Measurements from ENCODE around the gene CCDC171. TPM values are rescaled to one million over a fixed set of nuclear protein-coding genes. Genes with fewer than 3 reads are reported as not detected.

The CCDC171 gene
- total and polyA plus RNA-seq, 2 of the 13 experiments (the other 11 are each of a cell fraction or from before 2014, with no cell fraction given), result 0.95 to 2.5 TPM

DNA sequence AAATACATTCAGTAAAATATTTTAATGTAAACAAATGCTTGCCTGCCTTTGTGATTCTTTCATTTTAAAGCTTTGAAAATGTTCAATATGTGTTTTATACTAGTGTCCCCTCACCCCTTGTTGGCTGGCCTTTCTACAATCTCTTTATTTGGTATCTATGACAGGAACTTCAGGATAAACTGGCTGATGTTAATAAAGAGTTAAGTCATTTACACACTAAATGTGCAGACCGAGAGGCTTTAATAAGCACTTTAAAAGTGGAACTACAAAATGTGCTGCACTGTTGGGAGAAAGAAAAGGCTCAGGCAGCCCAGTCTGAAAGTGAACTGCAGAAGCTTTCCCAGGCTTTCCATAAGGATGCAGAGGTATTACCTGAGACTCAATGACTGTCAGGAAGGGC lies 171.8 kb downstream of the CCDC171 start (continued):
- TF ChIP-seq ZNF781 (CRISPR knock-in tag; IDR thresholded peaks at IDR 0.05; ENCODE audit: borderline replicate concordance, not compliant biosample characterization), result no peak
- TF ChIP-seq, protein P1, sequence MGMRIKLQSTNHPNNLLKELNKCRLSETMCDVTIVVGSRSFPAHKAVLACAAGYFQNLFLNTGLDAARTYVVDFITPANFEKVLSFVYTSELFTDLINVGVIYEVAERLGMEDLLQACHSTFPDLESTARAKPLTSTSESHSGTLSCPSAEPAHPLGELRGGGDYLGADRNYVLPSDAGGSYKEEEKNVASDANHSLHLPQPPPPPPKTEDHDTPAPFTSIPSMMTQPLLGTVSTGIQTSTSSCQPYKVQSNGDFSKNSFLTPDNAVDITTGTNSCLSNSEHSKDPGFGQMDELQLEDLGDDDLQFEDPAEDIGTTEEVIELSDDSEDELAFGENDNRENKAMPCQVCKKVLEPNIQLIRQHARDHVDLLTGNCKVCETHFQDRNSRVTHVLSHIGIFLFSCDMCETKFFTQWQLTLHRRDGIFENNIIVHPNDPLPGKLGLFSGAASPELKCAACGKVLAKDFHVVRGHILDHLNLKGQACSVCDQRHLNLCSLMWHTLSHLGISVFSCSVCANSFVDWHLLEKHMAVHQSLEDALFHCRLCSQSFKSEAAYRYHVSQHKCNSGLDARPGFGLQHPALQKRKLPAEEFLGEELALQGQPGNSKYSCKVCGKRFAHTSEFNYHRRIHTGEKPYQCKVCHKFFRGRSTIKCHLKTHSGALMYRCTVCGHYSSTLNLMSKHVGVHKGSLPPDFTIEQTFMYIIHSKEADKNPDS (CRISPR knock-in tag; IDR thresholded peaks at IDR 0.05), result no peak
- TF ChIP-seq RARA (CRISPR knock-in tag; IDR thresholded peaks at IDR 0.05), result no peak
- TF ChIP-seq ZNF737 (CRISPR knock-in tag; IDR thresholded peaks at IDR 0.05; ENCODE audit: borderline replicate concordance), result no peak

DNA sequence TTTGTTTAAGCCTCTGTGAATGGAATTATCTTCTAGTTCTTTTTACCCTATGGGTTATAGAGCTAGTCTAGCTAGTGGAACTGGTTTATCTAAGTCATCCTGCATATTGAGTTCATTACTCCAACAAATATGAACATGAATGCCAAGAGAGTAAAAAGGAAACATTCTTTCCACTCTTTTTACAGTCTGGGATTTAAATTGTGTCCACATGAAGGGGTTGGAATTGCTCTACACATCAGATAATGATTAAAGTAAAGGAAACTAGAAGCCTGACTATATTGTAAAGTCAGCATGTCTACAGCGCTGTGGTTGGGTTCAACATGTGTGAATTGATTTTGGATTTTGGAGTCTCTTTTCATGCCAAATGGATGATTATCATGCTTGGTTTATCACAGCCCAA lies 173.1 kb downstream of the CCDC171 start:
- TF ChIP-seq FOXO1 (CRISPR knock-in tag; IDR thresholded peaks at IDR 0.05), result no peak
- no peak for TF ChIP-seq HMG20A (CRISPR knock-in tag; IDR thresholded peaks at IDR 0.05; ENCODE audit: borderline replicate concordance)
- TF ChIP-seq, protein P2, sequence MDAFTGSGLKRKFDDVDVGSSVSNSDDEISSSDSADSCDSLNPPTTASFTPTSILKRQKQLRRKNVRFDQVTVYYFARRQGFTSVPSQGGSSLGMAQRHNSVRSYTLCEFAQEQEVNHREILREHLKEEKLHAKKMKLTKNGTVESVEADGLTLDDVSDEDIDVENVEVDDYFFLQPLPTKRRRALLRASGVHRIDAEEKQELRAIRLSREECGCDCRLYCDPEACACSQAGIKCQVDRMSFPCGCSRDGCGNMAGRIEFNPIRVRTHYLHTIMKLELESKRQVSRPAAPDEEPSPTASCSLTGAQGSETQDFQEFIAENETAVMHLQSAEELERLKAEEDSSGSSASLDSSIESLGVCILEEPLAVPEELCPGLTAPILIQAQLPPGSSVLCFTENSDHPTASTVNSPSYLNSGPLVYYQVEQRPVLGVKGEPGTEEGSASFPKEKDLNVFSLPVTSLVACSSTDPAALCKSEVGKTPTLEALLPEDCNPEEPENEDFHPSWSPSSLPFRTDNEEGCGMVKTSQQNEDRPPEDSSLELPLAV (CRISPR knock-in tag; conservative IDR thresholded peaks at IDR 0.05; ENCODE audit: low read depth), result no peak
- no peak for TF ChIP-seq YY1 (IDR thresholded peaks at IDR 0.05; ENCODE audit: insufficient read depth, insufficient replicate concordance, low read depth, low read length)
- no peak for TF ChIP-seq WIZ (CRISPR knock-in tag; IDR thresholded peaks at IDR 0.05)
- no peak for TF ChIP-seq DMAP1 (CRISPR knock-in tag; IDR thresholded peaks at IDR 0.05)
- TF ChIP-seq ZNF674 (CRISPR knock-in tag; IDR thresholded peaks at IDR 0.05; ENCODE audit: low read depth), result no peak
- no peak for TF ChIP-seq RAD51 (IDR thresholded peaks at IDR 0.05; ENCODE audit: borderline replicate concordance)
- TF ChIP-seq EED (CRISPR knock-in tag; IDR thresholded peaks at IDR 0.05), result no peak
- TF ChIP-seq, protein P3, sequence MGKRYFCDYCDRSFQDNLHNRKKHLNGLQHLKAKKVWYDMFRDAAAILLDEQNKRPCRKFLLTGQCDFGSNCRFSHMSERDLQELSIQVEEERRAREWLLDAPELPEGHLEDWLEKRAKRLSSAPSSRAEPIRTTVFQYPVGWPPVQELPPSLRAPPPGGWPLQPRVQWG (CRISPR knock-in tag; IDR thresholded peaks at IDR 0.05; ENCODE audit: borderline replicate concordance, low read depth), result no peak
- no peak overlapping the region for H3K27ac ChIP-seq (ENCODE audit: extremely low read length, insufficient read depth, low read length)
- 91% methylated on average over 1 of the region's 1 CpG for WGBS (ENCODE audit: low lambda C conversion rate)
- no peaks in the 10 kb centered on the region for H4K20me1 ChIP-seq (ENCODE audit: insufficient read depth, low read length)
- no TSS peak for BruUV-seq (replicated peaks)
- ChIA-PET CTCF (ENCODE audit: low intra/inter-chr PET ratio, low total read pairs) (no interaction called here), POLR2A (no interaction called here)
- H3K9me3 ChIP-seq (ENCODE audit: low read length), result no peaks in the 10 kb centered on the region
- ATAC-seq (no peak), DNase-seq (ENCODE audit: low spot score) (no peak), FAIRE-seq (no peak)
- in situ Hi-C loops (cut with HindIII; ENCODE audit: extremely low pct_ligation_motif_present, low pct_unique_long_range_greater_than_20kb), result no loop called here
- no peak overlapping the region for H2AFZ ChIP-seq (ENCODE audit: low read length)
- intact Hi-C loops (cut with micrococcal nuclease; ENCODE audit: unreplicated experiment), result no loop called here
- no peaks in the 10 kb centered on the region for H3K79me2 ChIP-seq (ENCODE audit: insufficient read depth, low read length)
- H3K4me3 ChIP-seq (replicated peaks in 1 of 3; ENCODE audit: insufficient read depth in 1 of 3, low read depth in 2 of 3, low read length in 3 of 3), result no peak overlapping the region
- no peaks in the 10 kb centered on the region for H3K4me1 ChIP-seq (ENCODE audit: insufficient read depth, low read length)
- H3K9ac ChIP-seq (ENCODE audit: insufficient read depth, low read depth, low read length), result no peak overlapping the region
- no peaks in the 10 kb centered on the region for H3K36me3 ChIP-seq (replicated peaks in 1 of 2; ENCODE audit: control insufficient read depth in 1 of 2, insufficient read depth in 2 of 2, low read length in 2 of 2)
- H3K4me2 ChIP-seq (ENCODE audit: low read depth, low read length), result no peak overlapping the region
- no peaks in the 10 kb centered on the region for H3K27me3 ChIP-seq (ENCODE audit: control insufficient read depth in 1 of 2, insufficient read depth in 2 of 2, low read length in 2 of 2)

All from HepG2 (cell line).